ENCODE results near the gene C2CD2.
A peak's percentile ranks its signal among the peaks of the same experiment; 100 is the strongest.

C2CD2 gene

GRCh38 chr21:41903559-41904351, 50.1 kb downstream of the C2CD2 start:
- DNase-seq = no peak

- no peak for DNase-seq
These were observed 50.9 kb downstream of the C2CD2 start for GRCh38 chr21:41902946-41903345.

- DNase-seq = no peak
These were observed 52.0 kb downstream of the C2CD2 start for GRCh38 chr21:41901782-41902181.

- no peak for DNase-seq
These were observed 52.7 kb downstream of the C2CD2 start for GRCh38 chr21:41901099-41901498.

- no peak for DNase-seq
These were observed 53.4 kb downstream of the C2CD2 start for GRCh38 chr21:41900401-41900800.

- no peak for DNase-seq
These were observed 54.2 kb downstream of the C2CD2 start for GRCh38 chr21:41899426-41900202.

- no peak for DNase-seq
These were observed 54.8 kb downstream of the C2CD2 start for GRCh38 chr21:41898998-41899397.

- DNase-seq = no peak
These were observed 56.1 kb downstream of the C2CD2 start for GRCh38 chr21:41897700-41898099.

GRCh38 chr21:41897047-41897669, 56.7 kb downstream of the C2CD2 start:
- DNase-seq = no peak

GRCh38 chr21:41895643-41896493, 58.0 kb downstream of the C2CD2 start:
- DNase-seq = no peak

GRCh38 chr21:41894922-41895557, 58.8 kb downstream of the C2CD2 start:
- no peak for DNase-seq

GRCh38 chr21:41894511-41894910, 59.3 kb downstream of the C2CD2 start:
- DNase-seq = no peak

- no peak for DNase-seq
These were observed 61.1 kb downstream of the C2CD2 start for GRCh38 chr21:41892726-41893125.

GRCh38 chr21:41891132-41891531, 62.7 kb downstream of the C2CD2 start:
- no peak for DNase-seq

GRCh38 chr21:41890355-41890754, 63.5 kb downstream of the C2CD2 start:
- DNase-seq = no peak

- no peak for DNase-seq
These were observed 65.0 kb downstream of the C2CD2 start for GRCh38 chr21:41888749-41889376.

- no peak for DNase-seq
These were observed 66.2 kb downstream of the C2CD2 start for GRCh38 chr21:41887667-41888066.

- peak; percentile 5 for DNase-seq
These were observed 67.5 kb downstream of the C2CD2 start for GRCh38 chr21:41886328-41886727.

- peak; percentile 15 for DNase-seq
These were observed 68.3 kb downstream of the C2CD2 start for GRCh38 chr21:41885341-41886024.

- DNase-seq = no peak
These were observed 69.3 kb downstream of the C2CD2 start for GRCh38 chr21:41884501-41885030.

- no peak for DNase-seq
These were observed 70.2 kb downstream of the C2CD2 start for GRCh38 chr21:41883582-41883981.

All from DMS153 (cell line).